ENCODE measurements around the gene OLA1. TPM values are rescaled to one million over a fixed set of nuclear protein-coding genes. Genes with fewer than 3 reads are reported as not detected.
A peak's percentile ranks its signal among the peaks of the same experiment; 100 is the strongest.

The OLA1 gene
- total RNA-seq, 1 donor from 2014 or later: 65.7 TPM

DNA sequence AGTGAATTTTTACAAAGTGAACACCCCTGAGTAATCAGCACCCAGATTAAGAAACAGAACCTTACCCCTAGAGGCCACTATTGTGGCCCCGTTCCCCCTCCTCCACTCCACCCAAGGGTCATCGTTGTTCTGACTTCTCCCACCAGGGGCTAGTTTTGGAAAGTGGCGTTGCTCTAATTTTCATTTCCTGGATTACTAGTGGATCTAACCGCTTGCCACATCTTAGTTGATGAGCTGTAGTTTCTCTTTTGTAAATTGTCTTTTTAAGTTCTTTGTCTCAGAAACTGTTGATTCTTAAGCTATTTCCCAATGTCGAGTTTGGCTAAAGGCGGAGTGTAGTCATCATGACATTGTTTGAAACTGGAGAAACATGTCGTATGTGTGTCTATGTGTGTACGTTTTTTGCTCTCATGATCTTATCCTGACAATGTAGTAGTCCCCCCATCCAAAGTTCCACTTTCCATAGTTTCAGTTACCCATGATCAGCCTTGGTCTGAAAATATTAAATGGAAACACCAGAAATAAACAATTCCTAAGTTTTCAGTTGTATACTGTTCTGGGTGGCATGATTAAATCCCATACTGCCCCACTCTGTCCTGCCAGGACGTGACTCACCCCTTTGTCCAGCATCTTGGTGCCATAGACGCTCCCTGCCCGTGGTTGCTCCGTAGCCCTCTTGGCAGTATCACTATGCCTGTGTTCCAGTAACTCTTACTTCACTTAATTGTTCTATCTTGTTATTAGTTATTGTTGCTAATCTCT lies 212.2 kb downstream of the OLA1 start:
- Histone ChIP-seq H3K36me3 (no peaks in the 10 kb centered on the region), H3K4me1 (peaks cover 47% of the 10 kb centered on the region), H3K27me3 (ENCODE audit: low read depth) (no peaks in the 10 kb centered on the region), H3K4me3 (peak overlapping the region; percentile 25), H3K9me3 (replicated peaks) (no peaks in the 10 kb centered on the region), H3K27ac (replicated peaks) (peak overlapping the region; percentile 62)
- no peak for DNase-seq
- intact Hi-C loops (cut with micrococcal nuclease): no loop called here
- TF ChIP-seq, protein P1, sequence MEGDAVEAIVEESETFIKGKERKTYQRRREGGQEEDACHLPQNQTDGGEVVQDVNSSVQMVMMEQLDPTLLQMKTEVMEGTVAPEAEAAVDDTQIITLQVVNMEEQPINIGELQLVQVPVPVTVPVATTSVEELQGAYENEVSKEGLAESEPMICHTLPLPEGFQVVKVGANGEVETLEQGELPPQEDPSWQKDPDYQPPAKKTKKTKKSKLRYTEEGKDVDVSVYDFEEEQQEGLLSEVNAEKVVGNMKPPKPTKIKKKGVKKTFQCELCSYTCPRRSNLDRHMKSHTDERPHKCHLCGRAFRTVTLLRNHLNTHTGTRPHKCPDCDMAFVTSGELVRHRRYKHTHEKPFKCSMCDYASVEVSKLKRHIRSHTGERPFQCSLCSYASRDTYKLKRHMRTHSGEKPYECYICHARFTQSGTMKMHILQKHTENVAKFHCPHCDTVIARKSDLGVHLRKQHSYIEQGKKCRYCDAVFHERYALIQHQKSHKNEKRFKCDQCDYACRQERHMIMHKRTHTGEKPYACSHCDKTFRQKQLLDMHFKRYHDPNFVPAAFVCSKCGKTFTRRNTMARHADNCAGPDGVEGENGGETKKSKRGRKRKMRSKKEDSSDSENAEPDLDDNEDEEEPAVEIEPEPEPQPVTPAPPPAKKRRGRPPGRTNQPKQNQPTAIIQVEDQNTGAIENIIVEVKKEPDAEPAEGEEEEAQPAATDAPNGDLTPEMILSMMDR (IDR thresholded peaks at IDR 0.05; ENCODE audit: borderline replicate concordance): peak; percentile 40

DNA sequence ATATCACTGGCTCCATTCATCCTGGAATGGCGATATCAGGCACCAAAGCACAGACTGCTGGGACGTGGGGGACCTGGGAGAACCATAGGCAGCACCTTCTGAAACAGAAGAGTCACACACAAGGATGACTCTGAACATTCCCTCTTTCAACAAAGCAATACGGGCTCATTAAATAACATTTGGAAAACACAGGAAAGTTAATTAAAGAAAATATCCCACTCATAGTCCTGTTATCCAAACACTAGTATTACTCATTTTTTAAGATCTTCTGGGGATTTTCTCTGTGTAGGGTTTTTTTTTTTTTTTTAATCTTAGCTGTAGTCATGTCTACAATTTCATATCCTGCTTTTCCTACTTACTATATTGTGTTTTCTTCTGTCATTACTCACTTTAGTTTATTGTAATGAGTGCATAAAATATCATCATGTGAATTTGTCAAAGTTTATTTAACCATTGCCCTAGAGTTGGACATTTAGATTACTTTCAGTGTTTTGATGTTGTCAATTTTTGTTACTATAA lies 213.2 kb downstream of the OLA1 start:
- intact Hi-C loops (cut with micrococcal nuclease): no loop called here
- Histone ChIP-seq H3K27ac (replicated peaks) (no peak overlapping the region), H3K27me3 (ENCODE audit: low read depth) (no peaks in the 10 kb centered on the region), H3K36me3 (no peaks in the 10 kb centered on the region), H3K4me1 (peaks cover 43% of the 10 kb centered on the region), H3K4me3 (no peak overlapping the region), H3K9me3 (replicated peaks) (no peaks in the 10 kb centered on the region)
- TF ChIP-seq, protein P1 (IDR thresholded peaks at IDR 0.05; ENCODE audit: borderline replicate concordance): no peak
- no peak for DNase-seq

DNA sequence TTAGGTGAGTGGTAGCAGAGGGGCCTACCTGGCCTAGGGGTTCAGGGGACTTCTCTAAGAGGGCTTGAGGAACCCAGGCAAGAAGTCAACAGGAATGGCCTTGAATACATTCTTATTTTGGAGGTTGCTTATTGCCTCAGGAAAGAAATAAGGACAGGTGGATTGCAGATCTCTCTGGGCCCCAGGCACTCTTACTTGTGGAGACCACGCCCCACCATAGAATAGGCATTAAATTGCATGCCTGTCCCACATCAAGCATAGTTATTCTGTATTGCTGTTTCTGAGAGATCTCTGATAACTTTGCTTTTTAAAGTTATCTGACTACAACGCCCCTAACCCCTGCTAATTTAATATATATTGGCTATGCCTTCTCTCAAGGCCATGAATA lies 215.2 kb downstream of the OLA1 start:
- Histone ChIP-seq H3K9me3 (replicated peaks) (no peaks in the 10 kb centered on the region), H3K27me3 (ENCODE audit: low read depth) (no peaks in the 10 kb centered on the region), H3K27ac (replicated peaks) (no peak overlapping the region), H3K4me1 (peaks cover 25% of the 10 kb centered on the region), H3K36me3 (no peaks in the 10 kb centered on the region), H3K4me3 (no peak overlapping the region)
- TF ChIP-seq, protein P1 (IDR thresholded peaks at IDR 0.05; ENCODE audit: borderline replicate concordance): no peak
- intact Hi-C loops (cut with micrococcal nuclease): no loop called here
- DNase-seq: no peak

DNA sequence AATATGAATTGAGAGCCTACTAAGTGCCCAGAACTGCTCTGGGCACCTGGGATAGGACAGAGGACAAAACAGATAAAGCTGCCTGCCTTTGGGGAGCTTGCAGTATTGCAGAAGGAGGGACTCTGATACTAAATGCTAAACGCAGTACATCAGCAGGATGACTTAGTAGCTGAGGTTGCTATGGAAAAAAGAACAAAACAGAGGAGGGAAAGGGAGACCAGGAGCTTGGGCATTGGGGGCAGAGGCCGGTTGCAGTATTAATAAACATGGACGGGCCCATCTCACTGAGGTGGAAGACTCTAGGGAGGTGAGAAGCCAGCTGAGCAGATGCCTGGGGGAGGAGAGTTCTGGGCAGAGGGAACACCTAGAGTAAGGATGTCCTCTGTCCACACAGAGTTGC lies 217.1 kb downstream of the OLA1 start:
- TF ChIP-seq, protein P1 (IDR thresholded peaks at IDR 0.05; ENCODE audit: borderline replicate concordance): no peak
- H3K27ac ChIP-seq (replicated peaks): no peak overlapping the region
- no peaks in the 10 kb centered on the region for H3K36me3 ChIP-seq
- H3K27me3 ChIP-seq (ENCODE audit: low read depth): no peaks in the 10 kb centered on the region
- DNase-seq: no peak
- no peaks in the 10 kb centered on the region for H3K9me3 ChIP-seq (replicated peaks)
- H3K4me1 ChIP-seq: peaks cover 20% of the 10 kb centered on the region
- intact Hi-C loops (cut with micrococcal nuclease): no loop called here
- H3K4me3 ChIP-seq: no peak overlapping the region

DNA sequence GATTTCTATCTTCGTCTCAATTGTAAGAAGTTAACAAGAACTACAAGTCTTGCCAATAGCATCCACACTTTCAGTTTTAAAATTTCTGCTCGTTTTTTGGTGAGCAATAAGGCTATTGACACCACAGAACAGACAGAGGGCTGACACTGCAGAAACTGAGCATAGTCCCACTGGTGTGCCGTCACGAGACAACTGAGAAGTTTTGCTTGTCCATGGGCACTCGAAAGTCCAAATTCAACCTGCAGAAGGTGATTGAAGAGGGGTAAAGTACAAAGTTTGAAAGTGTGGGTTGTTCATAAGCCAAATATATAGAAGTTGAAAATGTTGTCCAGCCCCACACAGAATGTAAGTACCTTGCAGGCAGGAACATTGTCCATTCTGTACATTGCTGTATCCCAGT lies 219.4 kb downstream of the OLA1 start:
- Histone ChIP-seq H3K27ac (replicated peaks) (peak overlapping the region; percentile 94), H3K36me3 (no peaks in the 10 kb centered on the region), H3K9me3 (replicated peaks) (no peaks in the 10 kb centered on the region), H3K4me1 (peaks cover 39% of the 10 kb centered on the region), H3K27me3 (ENCODE audit: low read depth) (no peaks in the 10 kb centered on the region), H3K4me3 (no peak overlapping the region)
- intact Hi-C loops (cut with micrococcal nuclease): loop anchor here (5.0 kb wide), 1 partner anchor 62 kb away; the partner anchor contains the start of gene SP3
- no peak for DNase-seq
- TF ChIP-seq, protein P1 (IDR thresholded peaks at IDR 0.05; ENCODE audit: borderline replicate concordance): no peak
